Neural cell (in vitro differentiated cells): ENCODE data around the gene PGS1.

Experiments used
- EP300 ChIP-seq: fragments of 450-650 bp; conservative IDR thresholded peaks from 2 replicates; pipeline ENCODE4 v1.6.1; 2014; ENCODE audit warnings: antibody characterized with exemption, mild to moderate bottlenecking, moderate library complexity; ENCODE audit not compliant: poor library complexity, severe bottlenecking
- EZH2 ChIP-seq: fragments of 200-600, 300-800 bp; shearing (Covaris generic), sonication (generic); IDR thresholded peaks from 2 replicates; pipeline ENCODE4 v1.6.1; 2014; ENCODE audit warnings: antibody characterized with exemption, low read length, borderline replicate concordance, mild to moderate bottlenecking; ENCODE audit not compliant: insufficient read depth, poor library complexity, severe bottlenecking
- POLR2AphosphoS5 ChIP-seq: IDR thresholded peaks from 2 replicates; pipeline ENCODE4 v1.6.1; 2012
- REST ChIP-seq: IDR thresholded peaks from 2 replicates; pipeline ENCODE4 v1.6.1; 2012; ENCODE audit warnings: borderline replicate concordance
- TF ChIP-seq, protein P1 (sequence below): fragments of 450-650 bp; IDR thresholded peaks from 2 replicates; pipeline ENCODE4 v1.5.1; 2014; ENCODE audit warnings: antibody characterized with exemption, mild to moderate bottlenecking, moderate library complexity; ENCODE audit not compliant: poor library complexity, severe bottlenecking

DNA sequence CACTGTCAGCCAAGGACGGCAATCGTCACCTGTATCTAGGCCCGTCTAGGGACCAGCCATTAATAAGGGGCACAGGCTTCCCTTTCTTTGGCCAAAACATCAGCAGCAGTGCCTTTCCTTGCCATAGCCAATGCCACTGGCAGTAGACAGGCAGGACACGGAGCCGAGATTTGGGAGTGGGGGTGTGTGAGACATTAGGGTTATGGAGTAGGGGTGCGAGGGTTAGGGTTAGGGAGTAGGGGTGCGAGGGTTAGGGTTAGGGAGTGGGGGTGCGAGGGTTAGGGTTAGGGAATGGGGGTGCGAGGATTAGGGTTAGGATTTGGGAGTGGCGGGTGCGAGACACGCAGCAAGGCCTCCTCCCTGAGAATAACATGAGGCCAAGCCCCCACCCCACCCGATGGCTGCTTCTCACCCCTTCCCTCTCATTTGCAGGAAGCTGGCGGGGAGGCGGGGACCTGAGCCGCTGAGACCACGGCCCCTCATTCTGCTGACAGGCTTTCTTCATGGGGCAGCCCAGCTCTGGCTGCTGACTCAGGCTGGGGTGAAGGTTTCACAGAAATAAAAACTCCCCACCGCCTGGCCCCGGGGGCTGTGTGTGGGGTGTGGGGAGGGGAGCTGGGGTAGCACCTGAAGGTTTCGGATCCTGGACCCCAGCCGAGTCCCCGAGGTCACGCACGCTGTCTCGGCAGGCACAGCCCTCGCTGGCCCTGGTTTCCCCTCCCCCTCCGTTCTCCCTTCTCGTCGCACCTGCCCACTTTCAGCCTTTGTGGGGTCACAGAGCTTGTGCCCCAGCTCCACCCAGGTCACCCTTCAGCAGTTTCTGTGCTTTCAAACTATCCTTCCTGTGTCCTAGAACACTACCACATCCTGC, 93.8 kb downstream of the PGS1 start:
- TF ChIP-seq EZH2 (no peak), EP300 (no peak), POLR2AphosphoS5 (no peak), REST (no peak)
- TF ChIP-seq, protein P1, sequence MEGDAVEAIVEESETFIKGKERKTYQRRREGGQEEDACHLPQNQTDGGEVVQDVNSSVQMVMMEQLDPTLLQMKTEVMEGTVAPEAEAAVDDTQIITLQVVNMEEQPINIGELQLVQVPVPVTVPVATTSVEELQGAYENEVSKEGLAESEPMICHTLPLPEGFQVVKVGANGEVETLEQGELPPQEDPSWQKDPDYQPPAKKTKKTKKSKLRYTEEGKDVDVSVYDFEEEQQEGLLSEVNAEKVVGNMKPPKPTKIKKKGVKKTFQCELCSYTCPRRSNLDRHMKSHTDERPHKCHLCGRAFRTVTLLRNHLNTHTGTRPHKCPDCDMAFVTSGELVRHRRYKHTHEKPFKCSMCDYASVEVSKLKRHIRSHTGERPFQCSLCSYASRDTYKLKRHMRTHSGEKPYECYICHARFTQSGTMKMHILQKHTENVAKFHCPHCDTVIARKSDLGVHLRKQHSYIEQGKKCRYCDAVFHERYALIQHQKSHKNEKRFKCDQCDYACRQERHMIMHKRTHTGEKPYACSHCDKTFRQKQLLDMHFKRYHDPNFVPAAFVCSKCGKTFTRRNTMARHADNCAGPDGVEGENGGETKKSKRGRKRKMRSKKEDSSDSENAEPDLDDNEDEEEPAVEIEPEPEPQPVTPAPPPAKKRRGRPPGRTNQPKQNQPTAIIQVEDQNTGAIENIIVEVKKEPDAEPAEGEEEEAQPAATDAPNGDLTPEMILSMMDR: no peak
